ENCODE results near the gene DPEP3.

GRCh38 chr16:67959536-67960329, 20.6 kb downstream of the DPEP3 start:
- TF ChIP-seq CTCF (IDR thresholded peaks at IDR 0.05 in 2 of 3, conservative IDR thresholded peaks at IDR 0.05 in 1 of 3; ENCODE audit: control insufficient read depth in 2 of 3, extremely low read depth in 1 of 3, insufficient read depth in 1 of 3, low read depth in 3 of 3, low read length in 3 of 3), result no peak
- no peak for TF ChIP-seq RCOR1 (conservative IDR thresholded peaks at IDR 0.05; ENCODE audit: low read depth, low read length)
- TF ChIP-seq RAD21 (IDR thresholded peaks at IDR 0.05; ENCODE audit: insufficient read depth, low read depth, low read length), result no peak
- TF ChIP-seq RELA (IDR thresholded peaks at IDR 0.05; ENCODE audit: borderline replicate concordance, partially characterized antibody), result no peak
- TF ChIP-seq HDAC2 (IDR thresholded peaks at IDR 0.05), result no peak
- TF ChIP-seq CREM (IDR thresholded peaks at IDR 0.05; ENCODE audit: low read depth), result no peak
- no peak for TF ChIP-seq NR2C1 (IDR thresholded peaks at IDR 0.05)

Data from GM12878 (cell line).